ENCODE results near the gene ZXDC.

The ZXDC gene

DNA sequence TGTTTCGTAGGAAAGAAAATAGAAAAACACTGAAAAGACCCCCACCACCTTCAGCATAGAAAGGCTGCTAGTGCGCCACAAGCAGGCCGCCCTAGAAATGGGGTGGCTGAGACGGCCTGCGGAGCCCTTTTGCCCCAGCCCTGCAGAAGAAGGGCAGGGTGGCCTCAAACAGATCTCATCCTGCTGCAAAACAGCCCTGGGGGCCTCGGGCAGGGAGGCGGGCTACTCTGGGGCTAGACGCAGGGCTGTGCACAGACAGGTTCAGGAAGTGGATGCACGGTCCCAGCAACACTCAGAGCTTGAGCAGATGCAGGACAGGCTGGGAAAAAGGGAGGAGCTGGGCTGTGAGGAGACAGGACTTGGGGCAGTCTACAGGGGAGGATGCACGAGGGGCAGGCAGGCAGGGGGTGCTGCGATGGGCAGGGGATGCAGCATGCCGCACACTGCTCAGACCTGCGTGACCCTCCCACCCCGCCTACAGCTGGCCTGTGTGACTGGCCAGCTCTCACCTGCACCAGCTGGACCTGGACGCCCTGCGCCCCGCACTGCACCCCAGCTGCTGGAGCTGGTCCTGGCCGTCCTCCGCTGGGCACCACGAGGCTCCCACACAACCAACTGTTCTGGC is 34.3 kb downstream of the ZXDC start:
- Histone ChIP-seq H3K9me2 (replicated peaks; ENCODE audit: control insufficient read depth, low read length) (no peaks in the 10 kb centered on the region), H3K4me2 (ENCODE audit: low read length) (no peak overlapping the region), H3K9me3 (ENCODE audit: control insufficient read depth, insufficient read depth, low read length) (no peaks in the 10 kb centered on the region), H3K79me2 (ENCODE audit: control insufficient read depth, low read length) (no peaks in the 10 kb centered on the region), H3K36me3 (ENCODE audit: control insufficient read depth, low read length) (no peaks in the 10 kb centered on the region; the same call in 1 of the 2 replicates), H4K20me1 (ENCODE audit: control insufficient read depth, insufficient read depth, low read depth, low read length) (no peaks in the 10 kb centered on the region; the same call in 1 of the 2 replicates), H3K4me3 (ENCODE audit: low read length) (no peak overlapping the region), H3K4me1 (ENCODE audit: control insufficient read depth, low read length) (no peaks in the 10 kb centered on the region), H3F3A (ENCODE audit: control insufficient read depth, insufficient read depth) (no peaks in the 10 kb centered on the region), H3K27ac (ENCODE audit: low read depth, low read length) (no peak overlapping the region), H3K27me3 (ENCODE audit: control insufficient read depth, low read length) (no peaks in the 10 kb centered on the region)
- TF ChIP-seq, protein P1, sequence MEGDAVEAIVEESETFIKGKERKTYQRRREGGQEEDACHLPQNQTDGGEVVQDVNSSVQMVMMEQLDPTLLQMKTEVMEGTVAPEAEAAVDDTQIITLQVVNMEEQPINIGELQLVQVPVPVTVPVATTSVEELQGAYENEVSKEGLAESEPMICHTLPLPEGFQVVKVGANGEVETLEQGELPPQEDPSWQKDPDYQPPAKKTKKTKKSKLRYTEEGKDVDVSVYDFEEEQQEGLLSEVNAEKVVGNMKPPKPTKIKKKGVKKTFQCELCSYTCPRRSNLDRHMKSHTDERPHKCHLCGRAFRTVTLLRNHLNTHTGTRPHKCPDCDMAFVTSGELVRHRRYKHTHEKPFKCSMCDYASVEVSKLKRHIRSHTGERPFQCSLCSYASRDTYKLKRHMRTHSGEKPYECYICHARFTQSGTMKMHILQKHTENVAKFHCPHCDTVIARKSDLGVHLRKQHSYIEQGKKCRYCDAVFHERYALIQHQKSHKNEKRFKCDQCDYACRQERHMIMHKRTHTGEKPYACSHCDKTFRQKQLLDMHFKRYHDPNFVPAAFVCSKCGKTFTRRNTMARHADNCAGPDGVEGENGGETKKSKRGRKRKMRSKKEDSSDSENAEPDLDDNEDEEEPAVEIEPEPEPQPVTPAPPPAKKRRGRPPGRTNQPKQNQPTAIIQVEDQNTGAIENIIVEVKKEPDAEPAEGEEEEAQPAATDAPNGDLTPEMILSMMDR (IDR thresholded peaks at IDR 0.05; ENCODE audit: low read depth, low read length, poor library complexity, severe bottlenecking) = no peak
- TF ChIP-seq EZH2phosphoT487 (IDR thresholded peaks at IDR 0.05; ENCODE audit: borderline replicate concordance, low read length) = no peak

GRCh38 chr3:126440709-126440995 is 35.0 kb downstream of the ZXDC start:
- no peaks in the 10 kb centered on the region; the same call in 1 of the 2 replicates for H3K36me3 ChIP-seq (ENCODE audit: control insufficient read depth, low read length)
- no peaks in the 10 kb centered on the region for H3K4me1 ChIP-seq (ENCODE audit: control insufficient read depth, low read length)
- no peaks in the 10 kb centered on the region; the same call in 1 of the 2 replicates for H4K20me1 ChIP-seq (ENCODE audit: control insufficient read depth, insufficient read depth, low read depth, low read length)
- no peaks in the 10 kb centered on the region for H3K27me3 ChIP-seq (ENCODE audit: control insufficient read depth, low read length)
- no peaks in the 10 kb centered on the region for H3K9me2 ChIP-seq (replicated peaks; ENCODE audit: control insufficient read depth, low read length)
- no peak overlapping the region for H3K4me3 ChIP-seq (ENCODE audit: low read length)
- no peak overlapping the region for H3K4me2 ChIP-seq (ENCODE audit: low read length)
- no peak overlapping the region for H3K27ac ChIP-seq (ENCODE audit: low read depth, low read length)
- H3K79me2 ChIP-seq (ENCODE audit: control insufficient read depth, low read length) = no peaks in the 10 kb centered on the region
- TF ChIP-seq EZH2phosphoT487 (IDR thresholded peaks at IDR 0.05; ENCODE audit: borderline replicate concordance, low read length) = no peak
- TF ChIP-seq, protein P1 (IDR thresholded peaks at IDR 0.05; ENCODE audit: low read depth, low read length, poor library complexity, severe bottlenecking) = no peak
- H3K9me3 ChIP-seq (ENCODE audit: control insufficient read depth, insufficient read depth, low read length) = no peaks in the 10 kb centered on the region
- no peaks in the 10 kb centered on the region for H3F3A ChIP-seq (ENCODE audit: control insufficient read depth, insufficient read depth)

- no peaks in the 10 kb centered on the region for H3K9me3 ChIP-seq (ENCODE audit: control insufficient read depth, insufficient read depth, low read length)
- no peaks in the 10 kb centered on the region; the same call in 1 of the 2 replicates for H4K20me1 ChIP-seq (ENCODE audit: control insufficient read depth, insufficient read depth, low read depth, low read length)
- no peaks in the 10 kb centered on the region for H3K4me1 ChIP-seq (ENCODE audit: control insufficient read depth, low read length)
- H3K27ac ChIP-seq (ENCODE audit: low read depth, low read length) = no peak overlapping the region
- H3K4me2 ChIP-seq (ENCODE audit: low read length) = no peak overlapping the region
- H3F3A ChIP-seq (ENCODE audit: control insufficient read depth, insufficient read depth) = no peaks in the 10 kb centered on the region
- no peak overlapping the region for H3K4me3 ChIP-seq (ENCODE audit: low read length)
- no peaks in the 10 kb centered on the region for H3K79me2 ChIP-seq (ENCODE audit: control insufficient read depth, low read length)
- no peaks in the 10 kb centered on the region; the same call in 1 of the 2 replicates for H3K36me3 ChIP-seq (ENCODE audit: control insufficient read depth, low read length)
- TF ChIP-seq, protein P1 (IDR thresholded peaks at IDR 0.05; ENCODE audit: low read depth, low read length, poor library complexity, severe bottlenecking) = no peak
- no peak for TF ChIP-seq EZH2phosphoT487 (IDR thresholded peaks at IDR 0.05; ENCODE audit: borderline replicate concordance, low read length)
- H3K9me2 ChIP-seq (replicated peaks; ENCODE audit: control insufficient read depth, low read length) = no peaks in the 10 kb centered on the region
- H3K27me3 ChIP-seq (ENCODE audit: control insufficient read depth, low read length) = no peaks in the 10 kb centered on the region
These were observed 35.6 kb downstream of the ZXDC start for GRCh38 chr3:126439968-126440708.

All from DOHH2 (cell line).